Activated T-cell treated with anti-CD3 and anti-CD28 coated beads for 4 hours (primary cell): ENCODE data around the gene TNIK.

Experiments used
- DNase-seq: peaks from one replicate; pipeline ENCODE4 v3.0.0-alpha.2; 2020

The TNIK gene

GRCh38 chr3:171354706-171355582 is 105.3 kb downstream of the TNIK start:
- no peak for DNase-seq

GRCh38 chr3:171354049-171354705 is 106.0 kb downstream of the TNIK start:
- DNase-seq, result no peak

GRCh38 chr3:171353423-171353822 is 106.8 kb downstream of the TNIK start:
- DNase-seq, result no peak

- DNase-seq, result no peak
Observed at GRCh38 chr3:171352387-171352935, 107.7 kb downstream of the TNIK start.

GRCh38 chr3:171351676-171352075 is 108.5 kb downstream of the TNIK start:
- no peak for DNase-seq

- no peak for DNase-seq
Observed at GRCh38 chr3:171350364-171350763, 109.8 kb downstream of the TNIK start.

- DNase-seq, result no peak
Observed at GRCh38 chr3:171349392-171349791, 110.8 kb downstream of the TNIK start.

GRCh38 chr3:171348121-171348520 is 112.1 kb downstream of the TNIK start:
- no peak for DNase-seq

GRCh38 chr3:171347301-171348039 is 112.7 kb downstream of the TNIK start:
- no peak for DNase-seq

- DNase-seq, result no peak
Observed at GRCh38 chr3:171346582-171347300, 113.5 kb downstream of the TNIK start.

- DNase-seq, result no peak
Observed at GRCh38 chr3:171346019-171346418, 114.2 kb downstream of the TNIK start.

GRCh38 chr3:171345107-171345843 is 114.9 kb downstream of the TNIK start:
- no peak for DNase-seq

- DNase-seq, result no peak
Observed at GRCh38 chr3:171343693-171344092, 116.5 kb downstream of the TNIK start.

- DNase-seq, result no peak
Observed at GRCh38 chr3:171342783-171343420, 117.3 kb downstream of the TNIK start.

- no peak for DNase-seq
Observed at GRCh38 chr3:171342200-171342599, 118.0 kb downstream of the TNIK start.

- no peak for DNase-seq
Observed at GRCh38 chr3:171340434-171340833, 119.8 kb downstream of the TNIK start.

GRCh38 chr3:171339598-171339997 is 120.6 kb downstream of the TNIK start:
- no peak for DNase-seq

GRCh38 chr3:171336406-171336805 is 123.8 kb downstream of the TNIK start:
- DNase-seq, result no peak

- DNase-seq, result no peak
Observed at GRCh38 chr3:171335559-171335958, 124.6 kb downstream of the TNIK start.

- no peak for DNase-seq
Observed at GRCh38 chr3:171334465-171334811, 125.8 kb downstream of the TNIK start.

GRCh38 chr3:171333784-171334464 is 126.3 kb downstream of the TNIK start:
- DNase-seq, result no peak
